Measurements from ENCODE around the gene CHEK2.
"Not testable (repeated sequence)": the region's sequence is repeated elsewhere in the genome, so short reads cannot be mapped to it uniquely, and the experiment has no call there.

Gene CHEK2

DNA sequence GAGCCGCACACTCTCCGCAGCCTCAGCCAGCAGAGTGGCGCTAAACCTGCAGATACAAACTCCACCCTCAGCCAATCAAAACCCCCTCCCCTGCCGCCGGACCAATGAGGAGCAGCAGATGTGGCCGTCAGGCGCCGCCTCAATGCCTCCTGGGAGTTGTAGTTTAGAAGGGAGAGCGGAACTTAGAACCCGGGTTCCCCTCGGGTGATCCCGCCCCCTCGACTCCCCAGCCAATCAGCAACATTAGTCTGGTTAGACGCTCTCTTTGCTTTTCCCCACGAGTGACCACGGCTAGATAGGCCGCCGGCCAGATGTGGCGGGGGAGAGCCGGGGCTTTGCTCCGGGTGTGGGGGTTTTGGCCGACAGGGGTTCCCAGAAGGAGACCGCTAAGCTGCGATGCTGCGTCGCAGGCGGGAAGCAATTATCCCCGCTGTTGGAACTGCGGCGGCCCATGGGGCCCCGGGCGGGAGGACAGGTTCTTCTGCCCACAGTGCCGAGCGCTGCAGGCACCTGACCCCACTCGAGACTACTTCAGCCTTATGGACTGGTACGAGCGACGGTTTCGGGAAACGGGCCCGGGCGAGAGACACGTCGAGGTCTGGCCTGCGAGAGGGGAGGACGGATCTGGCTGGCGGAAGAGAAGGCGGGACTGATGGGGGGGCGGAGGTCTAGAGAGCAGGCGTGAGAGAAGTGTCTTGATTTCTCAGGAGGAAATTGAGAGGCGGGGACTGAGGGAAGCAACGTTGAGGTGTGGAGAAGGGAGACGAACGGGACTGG is at the start of gene CHEK2, which contains the start of gene HSCB:
CHEK2 (minus strand) TSS at position 36 of the 777 bp plus-strand sequence. CDS start 7,099 bp downstream, outside the sequence.
HSCB (plus strand) TSS at position 255 of the 777 bp plus-strand sequence; CDS start at position 312, 57 bp downstream.
- DNase-seq (ENCODE audit: low read depth in 3 of 3), result peak; percentile 95 to 98 (median 97)

DNA sequence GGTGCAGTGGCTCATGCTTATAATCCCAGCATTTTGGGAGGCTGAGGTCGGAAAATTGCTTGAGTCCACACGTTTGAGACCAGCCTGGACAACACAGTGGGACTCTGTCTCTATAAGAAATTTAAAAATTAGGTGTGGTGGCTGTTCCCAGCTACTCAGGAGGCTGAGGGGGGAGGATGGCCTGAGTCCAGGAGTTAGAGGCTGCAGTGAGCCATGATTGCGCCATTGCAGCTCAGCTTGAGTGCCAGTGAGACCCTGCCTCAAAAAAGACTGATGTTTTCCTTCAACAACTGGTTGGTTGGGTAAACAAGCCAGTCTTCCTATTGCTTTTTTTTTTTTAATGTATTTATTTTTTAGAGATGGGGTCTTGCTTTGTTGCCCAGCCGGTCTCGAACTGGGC is 49.5 kb upstream of the CHEK2 start:
- no peak for DNase-seq (ENCODE audit: low read depth in 3 of 3)

DNA sequence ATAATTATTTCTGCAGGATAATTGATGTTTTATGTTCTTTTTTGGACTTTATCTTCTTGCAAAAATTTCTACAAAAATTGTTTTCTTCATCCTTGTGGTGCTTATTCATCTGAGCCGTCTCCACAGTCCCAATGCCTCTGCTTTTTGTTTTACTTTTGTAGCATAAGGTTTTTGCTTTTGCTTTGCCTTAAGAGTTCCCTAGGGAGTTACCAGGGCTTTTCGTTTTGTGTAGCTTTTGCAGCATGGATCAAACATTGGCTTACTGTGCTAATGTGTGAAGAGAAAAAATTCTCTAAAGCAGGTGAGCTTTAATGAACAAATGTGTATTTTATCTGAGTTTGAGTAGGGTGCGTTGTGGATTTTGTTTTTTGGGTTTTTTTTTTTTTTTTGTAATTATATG is 47.0 kb upstream of the CHEK2 start:
- no peak for DNase-seq (ENCODE audit: low read depth in 3 of 3)

DNA sequence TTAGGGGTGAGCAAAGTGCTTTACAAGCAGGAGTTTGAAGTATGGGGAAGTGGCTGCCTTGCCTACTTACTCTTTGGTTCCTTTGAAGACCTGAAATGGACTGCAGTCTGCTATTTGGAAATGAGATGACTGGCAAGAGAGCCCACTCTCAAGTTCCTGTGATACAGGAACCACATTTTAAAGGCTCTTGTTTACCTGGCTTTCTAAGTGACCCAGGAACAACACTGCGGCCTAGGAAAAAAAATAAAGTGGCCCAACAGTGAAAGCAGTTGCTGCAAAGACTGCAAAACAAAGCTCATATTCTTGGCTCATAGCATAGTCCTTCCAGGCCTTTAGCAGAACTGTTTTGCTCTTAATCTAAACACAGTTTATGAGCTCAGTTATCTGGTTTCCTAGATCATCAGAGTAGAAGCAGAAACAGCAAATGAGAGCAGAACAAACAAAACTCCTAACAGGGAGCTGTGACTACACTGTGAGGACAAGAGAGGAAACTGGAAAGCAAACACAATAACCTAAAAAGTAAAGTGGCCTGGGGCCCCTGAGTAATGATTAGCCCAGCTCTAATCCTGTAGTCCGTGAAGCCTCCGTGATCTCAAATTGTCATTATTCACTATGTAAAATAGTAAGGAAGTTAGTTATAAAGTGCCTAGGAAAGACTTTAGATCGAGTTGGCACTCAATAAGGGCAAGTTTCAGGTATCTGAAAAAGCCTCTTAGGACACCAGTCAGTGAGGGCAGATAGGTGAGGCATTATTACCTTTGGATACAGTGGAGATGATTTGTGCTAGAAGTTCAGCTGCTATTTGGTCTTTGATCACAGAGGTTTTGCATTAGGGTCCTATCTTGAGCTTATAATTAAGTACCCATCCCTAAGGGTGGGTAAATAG is 42.4 kb upstream of the CHEK2 start:
- no peak for DNase-seq (ENCODE audit: low read depth in 3 of 3)

DNA sequence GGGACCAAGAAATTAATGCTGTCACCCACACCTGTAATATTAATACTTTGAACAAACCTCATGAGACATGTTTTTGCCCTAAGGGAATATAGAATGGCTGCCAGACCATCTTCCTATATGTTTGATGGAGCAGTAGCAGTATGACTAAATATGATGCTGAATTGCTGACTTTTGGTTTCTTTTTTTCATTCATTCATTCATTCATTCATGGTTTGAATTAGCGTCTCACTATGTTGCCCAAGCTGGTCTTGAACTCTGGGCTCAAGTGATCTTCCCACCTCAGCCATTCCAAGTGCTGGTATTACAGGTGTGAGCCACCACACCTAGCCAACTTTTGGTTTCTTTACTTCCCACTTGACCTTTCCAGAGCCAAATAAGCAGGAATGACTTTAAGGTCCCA is 38.7 kb upstream of the CHEK2 start:
- no peak for DNase-seq (ENCODE audit: low read depth in 3 of 3)

DNA sequence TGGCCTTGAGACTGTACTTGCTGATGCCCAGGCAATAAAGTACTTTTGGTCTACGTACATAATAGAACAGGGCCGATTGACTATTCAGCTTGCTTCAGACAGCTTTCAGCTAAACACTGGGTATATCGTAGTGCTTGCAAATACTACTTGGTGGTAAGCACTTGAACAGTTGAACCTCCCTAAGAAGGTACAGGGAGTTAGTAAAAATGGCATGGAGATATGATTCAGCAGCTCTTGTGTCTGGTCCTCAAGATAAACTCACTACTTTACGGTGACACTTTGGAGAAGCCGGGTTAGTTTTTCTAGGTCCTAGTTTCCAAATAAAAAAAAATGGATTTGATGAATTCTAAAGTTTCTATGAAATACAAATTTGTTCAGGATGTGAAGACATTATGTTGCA is 38.2 kb upstream of the CHEK2 start:
- DNase-seq (ENCODE audit: low read depth in 3 of 3), result no peak

DNA sequence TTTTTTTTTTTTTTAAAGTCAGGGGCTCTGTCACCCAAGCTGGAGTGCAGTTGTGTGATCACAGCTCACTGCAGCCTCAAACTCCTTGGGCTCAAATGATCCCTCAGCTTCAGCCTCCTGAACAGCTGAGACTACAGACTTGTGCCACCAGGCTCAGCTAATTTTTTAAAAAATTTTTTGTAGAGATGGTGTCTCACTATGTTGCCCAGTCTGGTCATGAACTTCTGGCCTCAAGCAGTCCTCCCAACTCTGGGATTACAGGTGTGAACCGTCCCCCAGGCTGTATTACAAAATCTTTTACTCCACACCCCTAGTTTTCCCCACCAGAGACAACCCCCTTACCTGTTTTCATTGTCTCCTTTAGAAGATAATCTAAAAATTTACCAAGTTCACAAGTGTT is 32.8 kb upstream of the CHEK2 start:
- DNase-seq (ENCODE audit: low read depth in 3 of 3), result no peak

DNA sequence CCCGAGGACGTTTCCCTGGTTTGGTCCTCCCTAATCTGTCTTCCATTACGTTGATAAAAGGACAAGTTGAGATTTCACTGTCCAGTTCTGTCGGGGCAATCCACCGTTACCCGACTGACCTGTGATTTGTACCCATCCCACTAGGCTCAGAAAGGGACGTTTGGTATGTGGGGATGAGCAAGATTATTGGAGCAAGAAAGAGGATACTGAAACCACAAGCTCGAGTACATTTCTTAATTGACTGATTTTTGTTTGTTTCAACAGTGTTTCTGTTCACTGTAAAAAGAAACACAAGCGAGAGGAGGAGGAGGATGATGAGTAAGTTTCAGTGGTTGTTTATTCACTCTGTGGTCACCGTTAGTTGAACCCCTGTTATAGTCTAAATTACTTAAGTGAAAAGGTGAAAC is 31.8 kb upstream of the CHEK2 start:
- peak in 1 of 3 donors; percentile 7 for DNase-seq (ENCODE audit: low read depth in 3 of 3)

DNA sequence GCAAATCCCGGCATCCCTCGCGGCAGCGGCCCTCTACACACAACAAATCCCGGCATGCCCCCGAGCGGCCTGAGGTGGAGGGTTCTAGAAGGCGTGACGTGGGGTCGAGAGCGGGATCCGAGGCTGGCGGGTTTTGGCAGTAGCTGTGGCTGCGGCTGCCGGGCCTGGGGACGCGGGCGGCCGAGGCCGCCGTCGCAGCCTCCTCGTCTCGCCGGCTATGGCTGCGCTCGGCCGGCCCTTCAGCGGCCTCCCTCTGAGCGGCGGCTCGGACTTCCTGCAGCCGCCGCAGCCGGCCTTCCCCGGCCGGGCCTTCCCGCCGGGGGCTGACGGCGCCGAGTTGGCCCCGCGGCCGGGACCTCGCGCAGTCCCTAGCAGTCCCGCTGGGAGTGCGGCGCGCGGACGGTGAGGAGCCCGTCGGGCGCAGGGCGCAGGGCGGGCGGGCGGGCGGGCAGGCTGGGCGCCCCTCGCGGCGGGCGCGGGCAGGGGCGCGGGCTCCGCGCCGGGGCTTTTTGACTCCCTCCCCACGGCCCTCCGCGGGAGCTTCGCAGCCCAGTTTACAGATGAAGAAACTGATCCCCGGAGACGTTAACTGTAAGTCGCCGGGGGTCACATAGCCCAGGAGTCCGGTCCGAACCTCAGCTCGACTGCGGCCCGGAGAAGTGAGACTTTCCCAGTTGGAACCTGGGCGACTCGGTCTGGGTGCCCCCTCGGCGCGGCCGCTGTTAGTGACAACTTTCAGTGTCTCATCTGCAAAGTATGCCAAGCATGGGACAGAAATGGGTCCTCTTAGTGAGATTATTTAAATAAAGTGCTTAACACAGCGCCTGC is 31.2 kb upstream of the CHEK2 start, which contains the start of gene CCDC117:
CCDC117 (plus strand) TSS at position 63 of the 828 bp plus-strand sequence; CDS start at position 218, 155 bp downstream.
- DNase-seq (ENCODE audit: low read depth in 3 of 3), result peak; percentile 87 to 89 (median 88)

DNA sequence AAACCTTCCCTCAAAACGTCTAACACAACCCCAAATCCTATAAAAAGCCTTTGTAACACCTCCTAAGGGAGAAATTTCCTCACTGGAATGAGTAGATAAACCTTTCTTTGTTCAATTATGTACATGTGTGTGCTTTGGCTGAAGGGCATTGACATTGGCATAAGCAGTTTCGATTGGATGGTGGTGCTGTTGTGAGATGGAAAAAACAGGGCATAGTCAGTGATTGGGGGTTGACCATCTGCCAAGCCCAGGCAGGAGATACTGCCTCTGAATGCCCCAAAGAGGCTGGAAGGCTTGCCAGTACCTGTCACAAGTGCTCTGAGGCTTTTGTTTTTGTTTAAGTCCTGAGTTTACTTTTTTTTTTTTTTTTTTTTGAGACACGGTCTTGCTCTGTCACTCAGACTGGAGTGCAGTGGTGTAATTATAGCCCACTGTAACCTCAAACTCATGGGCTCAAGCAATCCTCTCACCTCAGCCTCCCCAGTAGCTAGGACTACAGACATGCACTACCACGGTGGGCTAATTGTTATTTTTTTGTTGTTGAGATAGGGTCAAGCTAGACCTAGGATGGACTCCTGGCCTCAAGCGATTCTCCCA is 29.7 kb upstream of the CHEK2 start:
- DNase-seq (ENCODE audit: low read depth in 3 of 3), result no peak

DNA sequence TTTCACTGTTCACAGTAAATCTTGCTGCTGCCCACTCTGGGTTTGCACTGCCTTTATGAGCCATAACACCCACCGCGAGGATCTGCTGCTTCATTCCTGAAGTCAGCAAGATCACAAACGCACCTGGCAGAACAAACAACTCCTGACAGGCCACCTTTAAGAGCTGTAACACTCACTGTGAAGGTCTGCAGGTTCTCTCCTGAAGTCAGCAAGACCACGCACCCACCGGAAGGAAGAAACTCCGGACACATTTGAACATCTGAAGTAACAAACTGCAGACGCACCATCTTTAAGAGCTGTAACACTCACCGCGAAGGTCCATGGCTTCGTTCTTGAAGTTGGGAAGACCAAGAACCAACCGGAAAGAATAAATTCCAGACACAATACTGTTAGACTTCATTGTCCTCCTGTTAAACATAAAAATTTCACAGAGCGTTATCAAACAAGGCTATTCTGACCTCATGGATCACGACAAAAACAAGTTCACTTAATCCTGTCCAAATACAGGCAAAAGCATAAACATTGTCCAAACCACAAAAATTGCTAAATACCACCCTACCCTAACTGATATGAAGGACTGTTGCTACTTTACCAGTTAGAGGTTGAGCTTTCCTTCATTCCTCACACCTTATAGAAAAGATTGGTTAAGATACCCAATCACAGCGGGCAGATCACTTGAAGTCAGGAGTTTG is 27.9 kb upstream of the CHEK2 start:
- DNase-seq (ENCODE audit: low read depth in 3 of 3), result no peak

DNA sequence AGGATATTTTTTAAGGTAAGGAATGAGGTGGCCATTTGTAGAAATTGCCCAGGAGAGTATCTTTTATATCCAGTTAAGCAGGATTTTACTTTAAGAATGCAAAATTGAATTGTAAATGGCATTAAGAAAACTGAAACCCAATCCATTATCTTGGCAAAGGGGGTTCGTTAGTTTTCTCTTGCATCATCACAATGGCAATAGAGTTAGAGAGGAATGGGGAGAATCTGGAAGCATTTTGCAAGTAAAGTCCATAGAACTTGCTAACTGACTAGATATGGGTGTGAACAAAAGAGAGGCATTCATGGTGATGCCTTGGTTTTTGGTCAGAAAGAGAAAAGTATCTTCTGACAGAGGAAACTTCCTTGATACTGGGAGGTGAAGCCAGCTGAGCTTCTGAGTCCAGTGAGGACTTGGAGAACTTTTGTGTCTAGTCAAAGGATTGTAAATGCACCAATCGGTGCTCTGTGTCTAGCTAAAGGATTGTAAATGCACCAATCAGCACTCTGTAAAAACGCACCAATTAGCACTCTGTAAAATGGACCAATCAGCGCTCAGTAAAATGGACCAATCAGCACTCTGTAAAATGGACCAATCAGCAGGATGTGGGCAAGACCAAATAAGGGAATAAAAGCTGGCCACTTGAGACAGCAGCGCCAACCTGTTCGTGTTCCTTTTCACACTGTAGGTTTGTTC is 27.2 kb upstream of the CHEK2 start:
- DNase-seq (ENCODE audit: low read depth in 3 of 3), result no peak

DNA sequence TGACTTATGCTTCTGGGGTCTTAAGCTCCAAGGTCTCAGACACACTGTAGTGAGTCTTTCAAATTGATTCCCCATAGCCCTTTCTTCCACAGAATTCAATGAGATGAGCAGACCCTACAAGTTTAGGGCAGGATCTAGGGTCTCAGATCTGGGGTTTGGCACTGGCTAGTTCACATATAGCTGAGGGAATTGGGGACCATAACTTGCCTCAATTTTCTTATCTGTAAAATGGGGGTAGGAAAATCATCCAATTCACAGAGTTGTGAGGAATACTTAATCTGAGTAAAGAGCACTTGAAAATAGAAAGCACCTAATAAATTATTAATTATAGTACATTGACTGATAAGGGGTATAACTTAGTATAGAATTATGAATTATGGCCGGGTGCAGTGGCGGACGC is 25.0 kb upstream of the CHEK2 start:
- no peak for DNase-seq (ENCODE audit: low read depth in 3 of 3)

DNA sequence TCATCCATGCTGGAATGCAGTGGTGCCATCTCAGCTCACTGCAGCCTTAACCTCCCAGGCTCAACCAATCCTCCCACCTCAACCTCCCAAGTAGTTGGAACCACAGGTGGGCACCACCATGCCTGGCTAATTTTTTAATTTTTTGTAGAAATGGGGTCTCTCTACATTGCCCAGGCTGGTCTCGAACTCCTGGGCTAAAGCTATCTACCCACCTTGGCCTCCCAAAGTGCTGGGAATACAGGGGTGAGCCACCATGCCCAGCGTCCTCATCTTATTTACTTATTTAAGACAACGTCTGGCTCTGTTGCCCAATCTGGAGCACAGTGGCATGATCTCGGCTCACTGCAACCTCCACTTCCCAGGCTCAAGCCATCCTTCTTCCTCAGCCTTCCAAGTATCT is 20.4 kb upstream of the CHEK2 start:
- DNase-seq (ENCODE audit: low read depth in 3 of 3), result not testable (repeated sequence)

DNA sequence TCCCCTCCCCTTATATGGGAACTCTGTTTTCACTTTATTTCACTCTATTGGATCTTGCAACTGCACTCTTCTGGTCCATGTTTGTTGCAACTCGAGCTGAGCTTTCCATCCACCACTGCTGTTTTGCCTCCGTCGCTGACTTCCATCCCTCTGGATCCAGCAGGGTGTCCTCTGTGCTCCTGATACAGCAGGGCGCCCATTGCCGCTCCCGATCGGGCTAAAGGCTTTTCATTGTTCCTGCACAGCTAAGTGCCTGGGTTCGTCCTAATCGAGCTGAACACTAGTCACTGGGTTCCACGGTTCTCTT is 19.8 kb upstream of the CHEK2 start:
- DNase-seq (ENCODE audit: low read depth in 3 of 3), result no peak

DNA sequence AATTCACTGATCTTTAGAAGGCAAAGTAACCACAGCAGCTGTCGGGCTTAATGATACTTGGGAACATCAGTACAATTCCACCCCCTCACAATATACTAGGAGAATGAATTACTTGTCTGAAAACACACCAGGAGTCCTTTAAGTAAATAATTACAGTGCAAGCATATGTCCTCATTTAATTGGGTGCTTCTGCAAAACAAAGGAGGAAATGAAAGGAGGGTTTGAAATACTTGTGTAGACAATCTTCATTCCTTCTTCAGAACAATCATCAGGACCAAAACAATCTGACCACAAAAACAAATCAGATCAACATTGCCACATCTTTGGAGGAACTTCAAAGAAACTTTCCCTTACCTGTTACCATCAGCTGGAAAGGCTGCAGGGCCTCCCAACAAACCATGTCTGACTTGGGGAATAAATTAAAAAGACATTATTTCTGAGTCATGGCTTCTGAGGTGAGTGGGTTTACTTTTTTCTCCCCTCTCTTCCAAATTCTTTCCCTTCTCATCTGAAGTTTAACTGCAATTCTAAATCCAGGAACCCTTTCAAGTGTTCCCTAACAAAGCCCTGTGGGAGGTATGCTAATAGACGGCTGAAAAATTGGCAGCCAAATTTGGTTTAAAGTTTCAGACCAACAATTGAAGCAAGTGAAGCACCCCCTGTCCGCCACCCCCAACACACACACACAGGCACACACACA is 18.4 kb upstream of the CHEK2 start:
- DNase-seq (ENCODE audit: low read depth in 3 of 3), result no peak

DNA sequence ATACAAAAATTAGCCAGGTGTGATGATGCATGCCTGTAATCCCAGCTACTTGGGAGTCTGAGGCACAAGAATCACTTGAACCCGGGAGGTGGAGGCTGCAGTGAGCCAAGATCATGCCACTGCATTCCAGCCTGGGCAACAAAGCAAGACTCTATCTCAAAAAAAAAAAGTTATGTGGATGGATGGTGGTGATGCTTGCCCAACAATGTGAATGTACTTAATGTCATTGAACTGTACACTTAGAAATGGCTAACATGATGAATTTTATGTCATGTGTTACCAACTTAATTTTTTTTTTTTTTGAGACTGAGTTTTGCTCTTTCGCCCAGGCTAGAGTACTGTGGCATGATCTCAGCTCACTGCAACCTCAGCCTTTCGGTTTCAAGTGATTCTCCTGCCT is 12.9 kb upstream of the CHEK2 start:
- DNase-seq (ENCODE audit: low read depth in 3 of 3), result not testable (repeated sequence)

DNA sequence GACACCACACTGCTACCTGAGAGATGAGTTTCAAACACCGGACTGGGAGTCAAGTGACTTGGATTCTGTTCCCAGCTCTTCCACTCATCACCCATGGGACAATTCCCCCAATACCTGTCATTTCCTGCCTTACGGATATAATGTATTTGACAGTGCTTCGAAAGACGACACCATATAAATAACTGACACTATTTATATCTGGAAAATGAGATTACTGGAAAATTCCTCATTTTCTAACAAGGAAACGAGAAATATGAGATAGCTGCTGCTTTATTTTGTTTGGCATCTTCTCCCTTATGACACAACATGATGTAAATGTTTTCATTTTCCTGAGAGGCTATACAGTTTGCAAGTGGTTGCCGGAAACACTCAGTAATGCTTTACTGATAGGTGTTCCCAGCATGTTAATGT is 8.9 kb upstream of the CHEK2 start:
- DNase-seq (ENCODE audit: low read depth in 3 of 3), result no peak

DNA sequence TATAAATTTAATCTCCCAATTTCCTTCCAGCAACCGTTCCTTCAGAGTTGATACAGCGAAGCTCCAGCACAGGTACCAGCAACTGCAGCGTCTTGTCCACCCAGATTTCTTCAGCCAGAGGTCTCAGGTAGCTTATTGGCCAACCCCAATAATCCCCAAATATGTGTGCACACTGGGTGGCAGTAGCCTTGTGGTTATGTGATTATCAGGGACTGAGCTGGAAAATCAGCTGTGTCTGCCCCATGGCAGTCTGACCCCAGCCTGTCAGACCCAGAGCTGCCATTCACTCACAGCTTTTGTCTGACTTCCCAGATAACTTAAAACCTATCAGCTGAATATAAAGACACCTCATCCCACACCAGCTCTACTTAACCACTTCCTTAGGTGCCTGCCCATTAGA is 2.2 kb upstream of the CHEK2 start:
- DNase-seq (ENCODE audit: low read depth in 3 of 3), result no peak

DNA sequence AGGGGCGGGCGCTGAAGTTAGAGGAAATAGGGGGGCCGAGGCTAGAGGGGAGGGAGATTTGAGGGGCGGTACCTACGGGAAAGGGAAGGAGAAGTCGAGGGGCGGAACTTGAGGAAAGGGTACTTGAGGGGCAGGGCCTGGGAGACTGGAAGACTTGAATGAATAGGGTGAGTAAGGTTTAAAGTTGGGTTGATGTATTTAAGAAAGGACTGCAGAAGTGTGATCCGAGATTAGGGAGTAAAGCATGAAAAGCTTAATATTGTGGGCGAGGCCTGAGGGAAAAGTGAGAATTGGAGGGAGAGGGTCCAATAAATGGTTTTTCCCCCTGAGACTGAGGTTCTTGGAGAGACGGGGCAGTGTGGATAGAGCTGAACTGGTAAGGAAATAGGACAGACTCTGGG is 942 bp upstream of the CHEK2 start:
- DNase-seq (ENCODE audit: low read depth in 3 of 3), result no peak

Measured in stimulated activated CD4-positive, alpha-beta T cell treated with anti-CD3 and anti-CD28 coated beads, TNF-alpha, amount 100 ng/mL, for 48 hours (primary cell).